Measurements from ENCODE around the gene CHML. TPM values are rescaled to one million over a fixed set of nuclear protein-coding genes. Genes with fewer than 3 reads are reported as not detected.

CHML gene
- total and polyA plus RNA-seq, 2 experiments from 2014 or later: 4.4 to 20.9 TPM

DNA sequence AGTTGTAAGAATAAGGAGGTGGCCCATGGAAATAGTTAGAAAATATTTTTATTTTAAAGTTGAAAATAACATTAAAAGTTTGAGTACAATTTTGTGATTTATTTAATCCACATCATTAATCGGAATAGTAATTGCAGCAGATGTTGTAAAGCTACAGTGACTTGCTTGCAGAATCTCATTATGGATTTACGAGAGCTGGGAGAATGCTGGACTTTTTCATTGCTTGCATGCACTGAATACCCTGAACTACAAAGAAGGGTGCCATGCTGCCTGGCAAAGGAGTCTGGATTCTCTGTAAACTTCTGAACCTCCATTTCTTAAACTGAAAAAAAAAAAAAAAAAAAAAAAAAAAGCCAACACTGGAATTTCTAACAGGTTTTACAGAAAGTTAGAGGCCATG, 38.4 kb upstream of the CHML start:
- no peak overlapping the region for H2AFZ ChIP-seq
- H4K20me1 ChIP-seq (ENCODE audit: insufficient read depth, poor library complexity, severe bottlenecking): no peaks in the 10 kb centered on the region
- no peak for DNase-seq (ENCODE audit: low spot score)
- H3K79me2 ChIP-seq: no peaks in the 10 kb centered on the region
- no peaks in the 10 kb centered on the region for H3K27me3 ChIP-seq
- H3K4me1 ChIP-seq (ENCODE audit: insufficient read depth): no peaks in the 10 kb centered on the region
- H3K9me2 ChIP-seq (replicated peaks; ENCODE audit: insufficient read depth): no peaks in the 10 kb centered on the region
- H3K4me3 ChIP-seq: no peak overlapping the region
- no peaks in the 10 kb centered on the region for H3K9me3 ChIP-seq (ENCODE audit: low read depth)
- 56% methylated on average over 2 of the region's 2 CpGs for WGBS (ENCODE audit: low lambda C conversion rate, missing lambda C conversion rate)
- no peak overlapping the region for H3K27ac ChIP-seq
- no peak overlapping the region for H3K4me2 ChIP-seq
- TF ChIP-seq EZH2phosphoT487 (IDR thresholded peaks at IDR 0.05; ENCODE audit: low read depth, severe bottlenecking, unreplicated experiment) (no peak), EZH2 (IDR thresholded peaks at IDR 0.05; ENCODE audit: borderline replicate concordance) (no peak)
- TF ChIP-seq, protein P1, sequence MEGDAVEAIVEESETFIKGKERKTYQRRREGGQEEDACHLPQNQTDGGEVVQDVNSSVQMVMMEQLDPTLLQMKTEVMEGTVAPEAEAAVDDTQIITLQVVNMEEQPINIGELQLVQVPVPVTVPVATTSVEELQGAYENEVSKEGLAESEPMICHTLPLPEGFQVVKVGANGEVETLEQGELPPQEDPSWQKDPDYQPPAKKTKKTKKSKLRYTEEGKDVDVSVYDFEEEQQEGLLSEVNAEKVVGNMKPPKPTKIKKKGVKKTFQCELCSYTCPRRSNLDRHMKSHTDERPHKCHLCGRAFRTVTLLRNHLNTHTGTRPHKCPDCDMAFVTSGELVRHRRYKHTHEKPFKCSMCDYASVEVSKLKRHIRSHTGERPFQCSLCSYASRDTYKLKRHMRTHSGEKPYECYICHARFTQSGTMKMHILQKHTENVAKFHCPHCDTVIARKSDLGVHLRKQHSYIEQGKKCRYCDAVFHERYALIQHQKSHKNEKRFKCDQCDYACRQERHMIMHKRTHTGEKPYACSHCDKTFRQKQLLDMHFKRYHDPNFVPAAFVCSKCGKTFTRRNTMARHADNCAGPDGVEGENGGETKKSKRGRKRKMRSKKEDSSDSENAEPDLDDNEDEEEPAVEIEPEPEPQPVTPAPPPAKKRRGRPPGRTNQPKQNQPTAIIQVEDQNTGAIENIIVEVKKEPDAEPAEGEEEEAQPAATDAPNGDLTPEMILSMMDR (IDR thresholded peaks at IDR 0.05; ENCODE audit: poor library complexity): no peak
- no peaks in the 10 kb centered on the region for H3K36me3 ChIP-seq (replicated peaks; ENCODE audit: insufficient read depth, low read depth)

DNA sequence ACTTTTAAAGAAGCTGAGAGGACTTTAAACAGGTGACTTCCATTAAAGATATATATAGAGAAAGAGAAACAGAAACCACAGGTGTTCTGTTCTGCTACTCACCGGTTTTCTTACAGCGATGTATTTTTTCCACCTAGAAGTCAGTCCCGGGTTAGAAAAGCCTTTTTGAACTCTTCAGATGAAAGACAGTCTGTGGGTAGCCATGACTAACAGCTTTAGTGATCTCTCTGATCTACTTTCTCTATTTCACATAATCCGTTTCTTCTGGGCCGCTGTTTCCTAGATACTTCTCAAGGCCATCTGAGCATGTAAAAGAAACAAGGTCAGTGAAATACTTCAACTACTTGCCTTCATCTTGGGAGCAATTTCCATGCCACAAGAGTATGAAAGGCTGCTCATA, 37.0 kb upstream of the CHML start:
- TF ChIP-seq, protein P1 (IDR thresholded peaks at IDR 0.05; ENCODE audit: poor library complexity): no peak
- TF ChIP-seq EZH2phosphoT487 (IDR thresholded peaks at IDR 0.05; ENCODE audit: low read depth, severe bottlenecking, unreplicated experiment) (no peak), EZH2 (IDR thresholded peaks at IDR 0.05; ENCODE audit: borderline replicate concordance) (no peak)
- no peaks in the 10 kb centered on the region for H3K9me3 ChIP-seq (ENCODE audit: low read depth)
- no peak for DNase-seq (ENCODE audit: low spot score)
- no peaks in the 10 kb centered on the region for H3K36me3 ChIP-seq (replicated peaks; ENCODE audit: insufficient read depth, low read depth)
- no peaks in the 10 kb centered on the region for H3K4me1 ChIP-seq (ENCODE audit: insufficient read depth)
- no peaks in the 10 kb centered on the region for H3K27me3 ChIP-seq
- no peak overlapping the region for H3K4me3 ChIP-seq
- no peak overlapping the region for H3K4me2 ChIP-seq
- H3K79me2 ChIP-seq: no peaks in the 10 kb centered on the region
- 69% methylated on average over 5 of the region's 5 CpGs for WGBS (ENCODE audit: low lambda C conversion rate, missing lambda C conversion rate)
- no peaks in the 10 kb centered on the region for H3K9me2 ChIP-seq (replicated peaks; ENCODE audit: insufficient read depth)
- H3K27ac ChIP-seq: no peak overlapping the region
- no peak overlapping the region for H2AFZ ChIP-seq
- H4K20me1 ChIP-seq (ENCODE audit: insufficient read depth, poor library complexity, severe bottlenecking): no peaks in the 10 kb centered on the region

DNA sequence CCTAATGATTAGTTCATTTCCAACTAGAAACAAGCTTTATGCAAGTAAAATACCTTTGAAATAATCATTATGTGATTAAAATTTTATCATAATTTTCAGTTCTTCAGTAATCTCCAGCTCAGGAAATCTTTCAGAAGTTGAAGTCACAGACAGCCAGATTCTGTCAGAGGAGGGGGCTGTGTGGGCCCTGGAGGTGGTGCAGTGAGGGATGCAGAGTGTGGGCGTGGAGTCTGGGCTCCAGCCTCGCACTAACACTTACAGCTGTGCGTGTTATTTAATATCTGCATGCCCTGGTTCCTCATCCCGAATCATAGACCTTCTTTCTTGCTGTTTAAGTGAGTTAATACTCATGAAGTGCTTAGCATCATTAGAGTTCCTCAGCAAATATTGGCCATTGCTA, 35.8 kb upstream of the CHML start:
- WGBS (ENCODE audit: low lambda C conversion rate, missing lambda C conversion rate): 77% methylated on average over 4 of the region's 4 CpGs
- no peaks in the 10 kb centered on the region for H3K79me2 ChIP-seq
- H4K20me1 ChIP-seq (ENCODE audit: insufficient read depth, poor library complexity, severe bottlenecking): no peaks in the 10 kb centered on the region

More for the DNA sequence above, 35.8 kb upstream of the CHML start:
- no peak overlapping the region for H3K4me3 ChIP-seq
- no peak overlapping the region for H3K4me2 ChIP-seq
- no peaks in the 10 kb centered on the region for H3K9me3 ChIP-seq (ENCODE audit: low read depth)
- H3K4me1 ChIP-seq (ENCODE audit: insufficient read depth): no peaks in the 10 kb centered on the region
- no peak for DNase-seq (ENCODE audit: low spot score)
- H3K9me2 ChIP-seq (replicated peaks; ENCODE audit: insufficient read depth): no peaks in the 10 kb centered on the region
- no peaks in the 10 kb centered on the region for H3K27me3 ChIP-seq
- H3K27ac ChIP-seq: no peak overlapping the region
- no peaks in the 10 kb centered on the region for H3K36me3 ChIP-seq (replicated peaks; ENCODE audit: insufficient read depth, low read depth)
- H2AFZ ChIP-seq: no peak overlapping the region
- TF ChIP-seq, protein P1 (IDR thresholded peaks at IDR 0.05; ENCODE audit: poor library complexity): no peak
- TF ChIP-seq EZH2 (IDR thresholded peaks at IDR 0.05; ENCODE audit: borderline replicate concordance) (no peak), EZH2phosphoT487 (IDR thresholded peaks at IDR 0.05; ENCODE audit: low read depth, severe bottlenecking, unreplicated experiment) (no peak)

Measured in hepatocyte (in vitro differentiated cells).